Heart left ventricle (tissue), 16 donors: ENCODE measurements around the gene DEFB124. TPM values are rescaled to one million over a fixed set of nuclear protein-coding genes. Genes with fewer than 3 reads are reported as not detected.
A peak's percentile ranks its signal among the peaks of the same experiment; 100 is the strongest.
"Not testable (repeated sequence)": the region's sequence is repeated elsewhere in the genome, so short reads cannot be mapped to it uniquely, and the experiment has no call there.

ENCODE experiments used
- ATAC-seq, 4 donors: fragments of 200-7000 bp; cut with Tn5 transposase; one replicate each; pipeline ENCODE4 v1.9.1; 2020 to 2022; ENCODE audit warnings: moderate library complexity in 4 of 4, mild to moderate bottlenecking in 3 of 4, moderate number of reproducible peaks in 1 of 4
- DNase-seq, 5 donors: peaks; one replicate each; pipeline ENCODE4 v3.0.0-alpha.2; 2020
- H3K27ac ChIP-seq, 12 donors: fragments of 200-600 bp; sonication (generic) in 4 of 12; one replicate each; pipeline versions ENCODE4 v1.5.0 to v1.8.0; 2016 to 2022; ENCODE audit warnings: mild to moderate bottlenecking in 2 of 12
- H3K27me3 ChIP-seq, 9 donors: fragments of 200-600 bp; sonication (generic) in 2 of 9; one replicate each; pipeline versions ENCODE4 v1.5.1 to v1.8.0; 2016 to 2022; ENCODE audit warnings: mild to moderate bottlenecking in 3 of 9
- H3K36me3 ChIP-seq, 9 donors: fragments of 200-600 bp; sonication (generic) in 2 of 9; one replicate each; pipeline versions ENCODE4 v1.5.0 to v1.8.0; 2018 to 2022; ENCODE audit warnings: mild to moderate bottlenecking in 2 of 9
- H3K4me1 ChIP-seq, 12 donors: fragments of 200-600 bp; sonication (generic) in 4 of 12; one replicate each; pipeline versions ENCODE4 v1.5.0 to v1.8.0; 2016 to 2022; ENCODE audit warnings: mild to moderate bottlenecking in 3 of 12
- H3K4me3 ChIP-seq, 12 donors: fragments of 200-600 bp; sonication (generic) in 4 of 12; one replicate each; pipeline versions ENCODE4 v1.5.0 to v1.8.0; 2017 to 2022; ENCODE audit warnings: mild to moderate bottlenecking in 9 of 12, moderate library complexity in 4 of 12
- H3K9me3 ChIP-seq, 12 donors: fragments of 200-600 bp; sonication (generic) in 4 of 12; one replicate each; pipeline versions ENCODE4 v1.5.0 to v1.8.0; 2016 to 2022; ENCODE audit warnings: mild to moderate bottlenecking in 1 of 12
- CTCF ChIP-seq, 12 donors: fragments of 200-600 bp; sonication (generic) in 4 of 12; IDR thresholded peaks; one replicate each; pipeline versions ENCODE4 v1.5.0 to v1.8.0; 2018 to 2022; ENCODE audit warnings: antibody characterized with exemption in 12 of 12, mild to moderate bottlenecking in 5 of 12
- POLR2A ChIP-seq, 2 donors: fragments of 450-650 bp; IDR thresholded peaks; one replicate each; pipeline ENCODE4 v1.6.1; 2017; ENCODE audit warnings: antibody characterized with exemption in 2 of 2, mild to moderate bottlenecking in 2 of 2, moderate library complexity in 2 of 2
- WGBS, 4 donors: extraction: QIAGEN DNeasy Blood & Tissue Kit in 2 of 4; methylation state at CpG; one replicate each; pipeline versions ENCODE4 v1.1.5 to v1.1.7; 2013 to 2018; 5-methylcytosine and 5-hydroxymethylcytosine counted together
- intact Hi-C, 10 donors: fragments of 100-400 bp; cut with DNase I; formaldehyde crosslinking; loops; one replicate each; pipeline versions ENCODE4 v1.11.1 to v1.14.2; 2022
- polyA plus RNA-seq, 2 donors: library from polyadenylated mRNA; stranded (reverse); fragments of 200-250 nt; gene quantifications; one replicate each; pipeline ENCODE4 v1.2.3, GENCODE V29; 2013
- total RNA-seq, 9 donors: library from RNA; depleted of rRNA in 2 of 9; stranded (reverse); fragments of >200 nt in 2 of 9; fragmentation: NEBNext Ultra II Directional in 3 of 9; extraction: Animal tissue kit (Norgen Biotek cat#: 25700) in 3 of 9; gene quantifications; one replicate each; pipeline versions ENCODE4 v1.1.0 to v1.2.4, GENCODE V29; 2016 to 2023
- donor health status: ischemic (EF 13 %, LVEDD 7.1; RV severe dilation, severe dysfunction).
- donor health status: healthy with polysubstance abuse.
- donor health status: DM: no; HTN: yes; CAD: no.
- donor health status: DM: no; HTN: no; CAD: no.
- donor health status: ischemic (EF 25% LVEDD 6.9; RV normal size, moderate dysfunction).
- donor health status: ischemic (EF 25% LVEDD 5.7; RV mildly dilated, moderate dysfunction).
- donor health status: healthy.
- donor health status: DM: yes; HTN: yes; CAD: no.
- donor health status: ischemic (EF 35%, LVEDD 5.7; RV mildly dilated, moderate dysfunction).
- donor health status: nonischemic (EF 11% LVEDD 7.7; RV severe dilation, severe dysfunction).
- donor health status: DM: yes; HTN: yes; CAD: no.
- donor health status: PGD.
- donor health status: ischemic (EF 29% LVEDD 5.4; RV normal size, mild dysfunction).
- donor health status: nonischemic (EF 23%, LVEDD 6.1; RV moderate dilation, normal function).

DEFB124 gene
- total and polyA plus RNA-seq, 11 donors = 0.76 TPM; not detected in 10

- Histone ChIP-seq H3K4me1 (no peaks in the 10 kb centered on the region), H3K27ac (no peak within 1 kb of the TSS), H3K27me3 (peaks cover 0 to 6% (median 0%) of the 10 kb centered on the region in 9 donors), H3K36me3 (no peaks in the 10 kb centered on the region), H3K4me3 (no peak within 1 kb of the TSS), H3K9me3 (no peaks in the 10 kb centered on the region)
- TF ChIP-seq CTCF (IDR thresholded peaks at IDR 0.05) = peak in 1 of 12 donors; percentile 20
- no peak for TF ChIP-seq POLR2A (IDR thresholded peaks at IDR 0.05)
- no peak for DNase-seq
- ATAC-seq = no peak
- 67 to 77% (median 74%) methylated on average over 16 of the region's 16 CpGs for WGBS, 4 donors
- intact Hi-C loops = no loop called here
These were observed 34.8 kb downstream of the DEFB124 start, which contains the start of gene DEFB123 for GRCh38 chr20:31440012-31440659. Gene DEFB123 (plus strand): TSS chr20:31440632. CDS start chr20:31440699, 67 bp downstream.

DNA sequence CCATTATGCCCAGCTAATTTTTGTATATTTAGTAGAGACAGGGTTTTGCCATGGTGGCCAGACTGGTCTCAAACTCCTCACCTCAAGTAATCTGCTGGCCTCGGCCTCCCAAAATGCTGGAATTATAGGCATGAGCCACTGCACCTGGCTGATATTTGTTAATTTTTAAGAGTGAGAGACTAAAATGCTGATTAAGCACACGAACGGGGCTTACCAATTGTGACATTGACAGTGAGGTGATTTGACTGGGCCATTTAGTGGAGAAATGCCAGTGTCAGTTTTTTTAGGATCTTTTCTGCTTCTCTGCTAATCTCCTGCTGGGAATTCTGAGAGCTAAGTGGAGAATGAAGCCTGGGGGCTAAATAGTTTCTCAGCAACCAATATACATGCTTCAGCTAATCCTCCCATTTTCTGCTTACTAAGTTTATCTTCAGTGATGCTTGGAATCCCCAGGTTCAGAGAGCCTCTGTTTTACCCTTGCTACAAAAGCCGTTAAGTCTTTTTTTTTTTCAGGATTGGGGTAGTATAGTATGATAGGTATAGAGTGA lies 44.3 kb downstream of the DEFB124 start:
- peaks cover 0 to 12% (median 0%) of the 10 kb centered on the region in 9 donors for H3K27me3 ChIP-seq
- H3K4me3 ChIP-seq = no peak overlapping the region
- no peak overlapping the region for H3K27ac ChIP-seq
- no peak for DNase-seq
- H3K4me1 ChIP-seq = no peaks in the 10 kb centered on the region
- peaks cover 0 to 14% (median 4%) of the 10 kb centered on the region in 12 donors for H3K9me3 ChIP-seq
- no peaks in the 10 kb centered on the region for H3K36me3 ChIP-seq
- WGBS, 4 donors = 55 to 64% (median 63%) methylated on average over 4 of the region's 4 CpGs
- intact Hi-C loops = no loop called here
- TF ChIP-seq CTCF (IDR thresholded peaks at IDR 0.05) = no peak
- no peak for TF ChIP-seq POLR2A (IDR thresholded peaks at IDR 0.05)
- no peak for ATAC-seq

- H3K36me3 ChIP-seq, ATAC-seq, H3K27ac ChIP-seq, DNase-seq, H3K4me1 ChIP-seq, H3K4me3 ChIP-seq, intact Hi-C loops: not testable (repeated sequence)
- peaks cover 0 to 12% (median 0%) of the 10 kb centered on the region in 9 donors for H3K27me3 ChIP-seq
- H3K9me3 ChIP-seq = peaks cover 0 to 14% (median 4%) of the 10 kb centered on the region in 12 donors
- 90 to 93% (median 92%) methylated on average over 16 to 30 of the region's 31 CpGs for WGBS, 4 donors
These were observed 47.4 kb downstream of the DEFB124 start for GRCh38 chr20:31427576-31427975.

DNA sequence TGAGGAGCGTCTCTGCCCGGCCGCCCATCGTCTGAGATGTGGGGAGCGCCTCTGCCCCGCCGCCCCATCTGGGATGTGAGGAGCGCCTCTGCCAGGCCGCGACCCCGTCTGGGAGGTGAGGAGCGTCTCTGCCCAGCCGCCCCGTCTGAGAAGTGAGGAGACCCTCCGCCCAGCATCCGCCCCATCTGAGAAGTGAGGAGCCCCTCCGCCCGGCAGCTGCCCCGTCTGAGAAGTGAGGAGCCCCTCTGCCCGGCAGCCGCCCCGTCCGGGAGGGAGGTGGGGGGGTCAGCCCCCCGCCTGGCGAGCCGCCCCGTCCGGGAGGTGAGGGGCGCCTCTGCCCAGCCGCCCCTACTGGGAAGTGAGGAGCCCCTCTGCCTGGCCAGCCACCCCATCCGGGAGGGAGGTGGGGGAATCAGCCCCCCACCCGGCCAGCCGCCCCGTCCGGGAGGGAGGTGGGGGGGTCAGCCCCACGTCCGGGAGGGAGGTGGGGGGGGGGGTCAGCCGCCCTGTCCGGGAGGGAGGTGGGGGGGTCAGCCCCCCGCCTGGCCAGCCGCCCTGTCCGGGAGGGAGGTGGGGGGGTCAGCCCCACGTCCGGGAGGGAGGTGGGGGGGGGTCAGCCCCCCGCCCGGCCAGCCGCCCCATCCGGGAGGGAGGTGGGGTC lies 47.9 kb downstream of the DEFB124 start:
- H3K36me3 ChIP-seq, DNase-seq, H3K4me3 ChIP-seq, H3K4me1 ChIP-seq, intact Hi-C loops, ATAC-seq, H3K27ac ChIP-seq: not testable (repeated sequence)
- peaks cover 0 to 14% (median 4%) of the 10 kb centered on the region in 12 donors for H3K9me3 ChIP-seq
- WGBS, 4 donors = 90 to 95% (median 92%) methylated on average over 16 to 46 of the region's 48 CpGs; no CpG with 5 or more reads in 1 of the 4 donors
- peaks cover 0 to 14% (median 0%) of the 10 kb centered on the region in 9 donors for H3K27me3 ChIP-seq

GRCh38 chr20:31425797-31426196 lies 49.1 kb downstream of the DEFB124 start:
- no peaks in the 10 kb centered on the region for H3K36me3 ChIP-seq
- TF ChIP-seq CTCF (IDR thresholded peaks at IDR 0.05) (no peak), POLR2A (IDR thresholded peaks at IDR 0.05) (no peak)
- peaks cover 0 to 14% (median 0%) of the 10 kb centered on the region in 9 donors for H3K27me3 ChIP-seq
- H3K4me1 ChIP-seq = no peaks in the 10 kb centered on the region
- ATAC-seq (no peak), DNase-seq (no peak)
- H3K27ac ChIP-seq = no peak overlapping the region
- H3K4me3 ChIP-seq = no peak overlapping the region
- intact Hi-C loops = no loop called here
- peaks cover 0 to 14% (median 4%) of the 10 kb centered on the region in 12 donors for H3K9me3 ChIP-seq
